ENCODE results near the gene SYNGAP1.
"Not testable (repeated sequence)": the region's sequence is repeated elsewhere in the genome, so short reads cannot be mapped to it uniquely, and the experiment has no call there.

The SYNGAP1 gene

GRCh38 chr6:33440649-33441309 is 20.9 kb downstream of the SYNGAP1 start:
- no peak for DNase-seq

GRCh38 chr6:33441457-33441856 is 21.6 kb downstream of the SYNGAP1 start:
- DNase-seq, result no peak

- DNase-seq, result no peak
Observed at GRCh38 chr6:33442283-33442682, 22.4 kb downstream of the SYNGAP1 start.

- DNase-seq, result no peak
Observed at GRCh38 chr6:33443025-33443424, 23.2 kb downstream of the SYNGAP1 start.

GRCh38 chr6:33443619-33444504 is 24.0 kb downstream of the SYNGAP1 start:
- no peak for DNase-seq

GRCh38 chr6:33445119-33445603 is 25.3 kb downstream of the SYNGAP1 start:
- DNase-seq, result peak; percentile 50

- no peak for DNase-seq
Observed at GRCh38 chr6:33446356-33446755, 26.5 kb downstream of the SYNGAP1 start.

- DNase-seq, result no peak
Observed at GRCh38 chr6:33450434-33450833, 30.6 kb downstream of the SYNGAP1 start.

- DNase-seq, result no peak
Observed at GRCh38 chr6:33451606-33452005, 31.7 kb downstream of the SYNGAP1 start.

GRCh38 chr6:33452496-33452895 is 32.6 kb downstream of the SYNGAP1 start:
- no peak for DNase-seq

- DNase-seq, result peak; percentile 47
Observed at GRCh38 chr6:33453393-33454008, 33.6 kb downstream of the SYNGAP1 start.

- DNase-seq, result peak; percentile 98
Observed at GRCh38 chr6:33454009-33454946, 34.4 kb downstream of the SYNGAP1 start, which contains the start of gene ZBTB9. ZBTB9 (plus strand) TSS chr6:33454576; CDS start chr6:33455101, 525 bp downstream.

- no peak for DNase-seq
Observed at GRCh38 chr6:33455051-33455450, 35.2 kb downstream of the SYNGAP1 start.

- no peak for DNase-seq
Observed at GRCh38 chr6:33456156-33456555, 36.3 kb downstream of the SYNGAP1 start.

- DNase-seq, result no peak
Observed at GRCh38 chr6:33458676-33459075, 38.8 kb downstream of the SYNGAP1 start.

- DNase-seq, result no peak
Observed at GRCh38 chr6:33459226-33459625, 39.4 kb downstream of the SYNGAP1 start.

GRCh38 chr6:33466075-33466735 is 46.3 kb downstream of the SYNGAP1 start:
- no peak for DNase-seq

- no peak for DNase-seq
Observed at GRCh38 chr6:33467091-33467490, 47.2 kb downstream of the SYNGAP1 start.

- no peak for DNase-seq
Observed at GRCh38 chr6:33469661-33470060, 49.8 kb downstream of the SYNGAP1 start.

GRCh38 chr6:33477864-33478263 is 58.0 kb downstream of the SYNGAP1 start:
- peak; percentile 28 for DNase-seq

- peak; percentile 35 for DNase-seq
Observed at GRCh38 chr6:33481192-33481591, 61.3 kb downstream of the SYNGAP1 start.

GRCh38 chr6:33482620-33483019 is 62.8 kb downstream of the SYNGAP1 start:
- DNase-seq, result not testable (repeated sequence)

Data from hematopoietic multipotent progenitor cell treated with erythropoietin and hydrocortisone succinate and interleukin-3 and kit ligand, for 6 days (in vitro differentiated cells).